Tongue (tissue), 2 donors: ENCODE results near the gene AFF1. TPM values are rescaled to one million over a fixed set of nuclear protein-coding genes. Genes with fewer than 3 reads are reported as not detected.
A peak's percentile ranks its signal among the peaks of the same experiment; 100 is the strongest.

Source experiments
- DNase-seq: peaks from one replicate; pipeline ENCODE4 v3.0.0-alpha.2; 2015
- total RNA-seq: library from RNA; depleted of rRNA; stranded (reverse); fragments of >200 nt; gene quantifications from one replicate; pipeline ENCODE4 v1.2.3, GENCODE V29; 2014

Gene AFF1, protein sequence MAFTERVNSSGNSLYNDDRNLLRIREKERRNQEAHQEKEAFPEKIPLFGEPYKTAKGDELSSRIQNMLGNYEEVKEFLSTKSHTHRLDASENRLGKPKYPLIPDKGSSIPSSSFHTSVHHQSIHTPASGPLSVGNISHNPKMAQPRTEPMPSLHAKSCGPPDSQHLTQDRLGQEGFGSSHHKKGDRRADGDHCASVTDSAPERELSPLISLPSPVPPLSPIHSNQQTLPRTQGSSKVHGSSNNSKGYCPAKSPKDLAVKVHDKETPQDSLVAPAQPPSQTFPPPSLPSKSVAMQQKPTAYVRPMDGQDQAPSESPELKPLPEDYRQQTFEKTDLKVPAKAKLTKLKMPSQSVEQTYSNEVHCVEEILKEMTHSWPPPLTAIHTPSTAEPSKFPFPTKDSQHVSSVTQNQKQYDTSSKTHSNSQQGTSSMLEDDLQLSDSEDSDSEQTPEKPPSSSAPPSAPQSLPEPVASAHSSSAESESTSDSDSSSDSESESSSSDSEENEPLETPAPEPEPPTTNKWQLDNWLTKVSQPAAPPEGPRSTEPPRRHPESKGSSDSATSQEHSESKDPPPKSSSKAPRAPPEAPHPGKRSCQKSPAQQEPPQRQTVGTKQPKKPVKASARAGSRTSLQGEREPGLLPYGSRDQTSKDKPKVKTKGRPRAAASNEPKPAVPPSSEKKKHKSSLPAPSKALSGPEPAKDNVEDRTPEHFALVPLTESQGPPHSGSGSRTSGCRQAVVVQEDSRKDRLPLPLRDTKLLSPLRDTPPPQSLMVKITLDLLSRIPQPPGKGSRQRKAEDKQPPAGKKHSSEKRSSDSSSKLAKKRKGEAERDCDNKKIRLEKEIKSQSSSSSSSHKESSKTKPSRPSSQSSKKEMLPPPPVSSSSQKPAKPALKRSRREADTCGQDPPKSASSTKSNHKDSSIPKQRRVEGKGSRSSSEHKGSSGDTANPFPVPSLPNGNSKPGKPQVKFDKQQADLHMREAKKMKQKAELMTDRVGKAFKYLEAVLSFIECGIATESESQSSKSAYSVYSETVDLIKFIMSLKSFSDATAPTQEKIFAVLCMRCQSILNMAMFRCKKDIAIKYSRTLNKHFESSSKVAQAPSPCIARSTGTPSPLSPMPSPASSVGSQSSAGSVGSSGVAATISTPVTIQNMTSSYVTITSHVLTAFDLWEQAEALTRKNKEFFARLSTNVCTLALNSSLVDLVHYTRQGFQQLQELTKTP
- 41.1 TPM for total RNA-seq

DNA sequence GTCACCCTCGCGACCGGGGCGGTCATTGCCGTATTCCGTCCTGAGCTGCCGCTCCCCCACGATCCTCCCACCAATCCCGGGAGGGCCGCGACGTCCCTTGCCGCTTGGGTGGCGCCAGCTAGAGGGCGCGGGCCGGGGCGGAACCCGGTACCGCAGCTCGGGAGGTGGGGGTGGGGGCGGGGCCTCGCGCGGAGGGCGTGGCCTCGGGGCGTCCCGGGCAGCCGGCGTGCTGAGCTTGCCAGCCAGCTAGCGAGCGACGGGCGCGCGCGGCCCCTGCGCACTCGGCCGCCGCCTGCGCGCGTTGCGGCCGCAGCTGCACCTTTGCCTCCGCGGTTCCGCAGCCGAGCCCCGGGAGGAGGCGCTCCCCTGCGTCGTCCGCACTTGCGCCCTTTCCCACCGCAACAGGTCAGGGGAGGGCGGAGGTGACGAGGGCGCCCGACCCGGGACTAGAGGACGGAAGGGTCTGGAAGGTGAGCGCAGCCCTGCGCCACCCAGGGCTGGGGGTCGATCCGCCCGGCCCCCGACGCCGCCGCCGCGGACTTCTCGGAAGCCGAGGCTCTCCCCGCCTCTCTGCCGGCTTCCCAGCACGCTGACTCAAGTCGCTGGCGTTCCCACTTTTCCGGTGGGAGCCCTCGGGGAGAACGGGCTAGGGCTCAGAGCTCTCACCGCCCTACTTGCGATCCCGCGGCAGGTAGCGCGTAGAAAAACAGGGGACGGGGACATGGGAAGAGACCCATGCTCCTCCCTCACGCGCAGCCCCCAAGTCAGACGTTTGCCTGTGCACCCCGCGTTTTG, at the start of gene AFF1:
Gene AFF1, plus strand, starts transcription at position 241 of the 795 bp plus-strand sequence. CDS start 13,523 bp downstream, outside the sequence.
- peak; percentile 90 for DNase-seq

DNA sequence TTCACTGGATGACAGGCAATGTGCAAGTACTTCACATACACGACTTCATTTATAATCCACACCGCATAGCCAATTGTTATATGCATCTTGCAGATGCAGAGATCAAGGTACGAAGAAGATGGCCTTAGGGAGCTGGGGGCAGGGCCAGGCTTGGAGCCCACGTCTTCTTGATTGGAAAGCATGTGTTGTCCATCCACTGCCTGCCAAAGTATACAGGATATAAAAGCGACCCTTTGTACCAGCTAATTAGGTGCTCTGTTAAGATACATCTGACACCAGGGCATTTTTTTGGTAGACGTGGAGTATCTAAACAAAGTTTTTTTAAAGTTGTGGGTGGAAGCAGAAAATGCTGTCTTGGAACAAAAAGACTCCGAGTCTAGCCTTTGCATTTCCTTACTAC, 44.0 kb upstream of the AFF1 start:
- peak; percentile 10 for DNase-seq

DNA sequence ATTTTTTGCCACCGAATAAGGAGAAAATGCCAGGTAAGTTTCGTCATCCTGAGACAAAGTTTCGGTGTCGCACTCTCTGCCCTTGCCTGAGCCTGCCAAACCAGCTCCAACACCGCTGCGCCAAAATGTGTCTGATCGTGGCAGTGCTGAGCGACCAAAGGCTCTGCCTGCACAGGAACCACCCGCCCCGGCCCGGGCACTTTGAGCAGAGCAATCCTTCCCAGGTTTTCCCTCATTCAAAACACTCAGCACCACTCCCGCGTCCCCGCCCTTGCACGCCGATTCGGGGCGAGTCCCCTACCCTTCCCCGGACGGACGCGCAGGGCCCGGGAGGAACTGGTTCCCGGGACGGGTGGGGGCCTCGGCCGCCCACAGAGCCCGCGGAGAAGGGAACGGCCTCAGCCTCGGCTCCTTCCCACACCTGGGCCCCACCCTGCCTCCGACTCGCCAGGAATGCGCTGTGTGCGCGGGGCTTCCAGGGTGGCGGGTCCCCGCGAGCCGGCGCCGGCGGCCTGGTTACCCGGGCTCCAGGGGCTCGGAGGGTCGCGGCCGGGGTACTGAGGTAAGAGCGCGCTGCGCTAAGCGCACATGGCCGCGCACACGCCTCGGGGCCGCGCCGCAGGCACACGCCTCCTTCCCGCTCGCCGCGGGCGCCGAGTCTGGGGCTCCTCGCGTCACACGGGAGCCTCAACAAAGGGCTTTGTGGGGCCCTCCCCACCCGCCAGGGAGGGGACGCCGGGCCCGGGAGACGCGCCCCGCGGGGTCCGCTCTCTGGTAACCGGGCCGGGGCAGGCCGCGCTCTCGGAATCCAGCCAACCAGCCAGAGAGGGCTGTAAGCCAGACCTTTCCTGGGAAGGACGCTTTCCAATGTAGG, 42.8 kb upstream of the AFF1 start, which contains the start of gene C4orf36:
Gene C4orf36, minus strand, starts transcription at position 661 of the 874 bp plus-strand sequence. CDS start 902 bp downstream, outside the sequence.
- DNase-seq: peak; percentile 78

DNA sequence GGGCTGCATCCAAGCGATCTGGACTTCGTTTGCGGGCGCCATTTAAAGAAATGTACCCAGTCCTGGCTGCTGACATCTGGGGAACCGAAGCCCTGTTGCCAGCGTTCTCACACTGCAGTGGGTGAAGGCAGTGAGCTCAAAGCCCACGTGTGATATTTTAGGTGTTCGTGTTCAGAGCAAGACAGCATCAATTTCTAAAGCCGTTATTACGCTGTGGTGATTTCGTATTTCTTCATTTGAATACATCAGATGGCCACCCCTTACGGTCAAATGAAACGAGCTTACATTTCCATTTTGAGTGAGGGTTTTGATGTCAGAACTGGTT, 42.2 kb upstream of the AFF1 start:
- no peak for DNase-seq

DNA sequence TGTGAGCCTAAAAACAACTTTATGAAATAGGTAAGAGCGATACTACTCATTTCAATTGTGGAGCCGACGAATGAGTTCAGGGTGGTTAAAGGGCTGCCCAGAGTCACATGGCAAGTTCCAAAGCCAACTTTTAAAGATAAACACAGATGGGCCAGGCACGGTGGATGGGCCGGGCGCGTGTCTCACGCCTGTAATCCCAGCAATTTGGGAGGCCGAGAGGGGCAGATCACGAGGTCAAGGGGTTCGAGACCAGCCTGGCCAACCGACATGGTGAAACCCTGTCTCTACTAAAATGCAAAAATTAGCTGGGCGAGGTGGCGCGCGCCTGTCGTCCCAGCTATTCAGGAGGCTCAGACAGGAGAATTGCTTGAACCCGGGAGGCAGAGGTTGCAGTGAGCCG, 41.7 kb upstream of the AFF1 start:
- DNase-seq: peak; percentile 7

DNA sequence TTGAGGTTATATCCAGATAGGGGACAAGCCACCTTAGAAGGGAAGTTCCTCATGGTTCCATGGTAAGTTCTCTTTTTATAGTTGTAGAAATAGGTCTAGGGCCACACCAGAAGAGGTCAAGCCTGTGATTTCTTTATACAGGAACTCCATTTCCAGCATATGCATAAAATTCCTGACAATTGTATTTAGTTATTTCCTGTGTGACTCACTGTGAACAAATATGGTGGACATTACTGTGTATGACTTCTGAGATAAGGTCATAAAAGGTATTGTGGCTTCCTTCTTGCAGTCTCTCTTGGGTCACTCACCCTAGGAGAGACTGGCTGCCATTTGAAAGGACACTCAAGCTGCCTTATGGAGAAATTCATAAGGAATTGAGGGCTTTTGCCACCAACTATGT, 40.4 kb upstream of the AFF1 start:
- no peak for DNase-seq

DNA sequence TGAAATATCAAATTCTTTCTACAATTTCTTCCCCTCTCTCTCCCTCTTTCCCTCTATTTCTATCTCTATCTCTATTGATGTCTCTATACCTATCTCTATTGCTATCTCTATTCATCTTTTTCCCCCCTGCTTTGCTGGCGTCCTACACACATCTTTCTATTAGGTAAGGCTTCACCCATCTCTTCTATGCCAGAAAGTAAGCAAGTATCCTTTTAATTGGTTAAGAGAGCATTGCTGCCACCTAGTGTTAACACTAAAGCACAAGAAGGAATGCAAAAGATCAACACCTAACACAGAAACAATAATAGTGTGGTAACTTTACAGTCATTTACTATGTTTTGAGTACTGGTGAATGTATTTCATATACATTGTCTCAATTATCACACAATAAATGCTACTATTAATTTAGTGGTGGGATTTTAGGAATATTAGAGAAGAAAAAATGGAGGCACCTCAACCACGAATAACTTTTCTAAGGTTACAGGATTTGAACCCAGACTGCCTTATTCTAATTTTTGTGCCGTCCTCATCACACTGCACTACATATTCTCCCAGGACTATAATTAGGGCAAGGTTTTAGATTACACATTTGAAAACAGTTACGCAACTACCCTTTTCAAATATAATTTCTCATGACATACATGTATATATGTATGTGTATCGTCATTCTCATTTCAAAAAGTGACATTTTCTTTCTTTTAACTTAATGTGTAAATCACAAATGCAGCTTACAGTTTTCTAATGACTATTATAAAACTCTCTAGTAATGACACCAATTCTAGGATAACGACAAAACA, 38.9 kb upstream of the AFF1 start:
- peak; percentile 85 for DNase-seq

DNA sequence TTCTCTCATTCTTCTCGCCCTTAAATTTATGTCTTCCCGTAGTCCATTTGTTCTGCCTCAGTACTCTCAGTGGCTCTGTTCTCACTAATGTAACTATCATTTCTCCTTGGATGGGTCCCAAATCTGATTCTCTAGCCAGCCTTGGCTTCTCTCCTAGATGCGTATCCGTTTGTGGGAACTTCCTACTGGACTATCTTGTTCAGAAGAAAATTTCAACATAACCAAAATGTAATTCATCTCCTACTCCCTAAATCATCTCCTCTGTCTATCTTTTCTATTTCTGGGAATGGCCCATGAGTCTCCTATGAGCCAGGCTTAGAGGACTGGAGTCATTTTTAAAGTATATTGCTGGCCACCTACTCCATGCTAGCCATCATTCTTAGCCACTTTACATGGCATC, 38.2 kb upstream of the AFF1 start:
- DNase-seq: no peak

DNA sequence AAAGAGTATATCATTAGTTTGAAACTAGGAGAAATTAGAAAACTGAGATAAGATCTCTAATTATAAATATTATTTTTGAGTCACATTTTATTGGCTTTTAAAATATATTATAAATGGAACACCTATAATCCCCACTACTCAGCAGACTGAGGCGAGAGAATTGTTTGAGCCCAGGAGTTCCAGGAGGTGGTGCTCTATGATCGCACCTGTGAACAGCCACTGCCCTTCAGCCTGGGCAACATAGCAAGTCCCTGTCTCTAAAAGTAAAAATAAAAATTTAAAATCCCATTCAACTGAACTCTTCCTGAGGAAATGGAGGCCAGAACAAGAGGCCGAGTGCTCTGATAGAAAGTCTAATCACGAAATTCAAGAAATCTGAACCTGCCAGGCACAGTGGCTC, 36.2 kb upstream of the AFF1 start:
- DNase-seq: no peak

DNA sequence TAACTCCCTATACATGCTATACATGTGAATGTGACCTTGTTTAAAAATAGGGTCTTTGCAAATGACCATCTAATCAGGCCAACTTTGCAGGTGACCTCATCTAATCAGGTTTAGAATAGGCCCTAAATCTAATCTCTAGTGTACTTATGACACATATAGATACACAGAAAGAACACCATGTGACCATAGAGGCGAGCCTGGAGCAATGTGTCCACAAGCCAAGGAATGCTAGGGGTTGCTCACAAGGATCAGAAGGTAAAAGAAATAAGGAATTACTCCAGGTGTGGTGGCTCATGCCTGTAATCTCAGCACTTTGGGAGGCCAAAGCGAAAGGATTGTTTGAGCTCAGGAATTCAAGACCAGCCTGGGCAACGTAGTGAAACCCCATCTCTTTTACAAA, 32.9 kb upstream of the AFF1 start:
- no peak for DNase-seq

DNA sequence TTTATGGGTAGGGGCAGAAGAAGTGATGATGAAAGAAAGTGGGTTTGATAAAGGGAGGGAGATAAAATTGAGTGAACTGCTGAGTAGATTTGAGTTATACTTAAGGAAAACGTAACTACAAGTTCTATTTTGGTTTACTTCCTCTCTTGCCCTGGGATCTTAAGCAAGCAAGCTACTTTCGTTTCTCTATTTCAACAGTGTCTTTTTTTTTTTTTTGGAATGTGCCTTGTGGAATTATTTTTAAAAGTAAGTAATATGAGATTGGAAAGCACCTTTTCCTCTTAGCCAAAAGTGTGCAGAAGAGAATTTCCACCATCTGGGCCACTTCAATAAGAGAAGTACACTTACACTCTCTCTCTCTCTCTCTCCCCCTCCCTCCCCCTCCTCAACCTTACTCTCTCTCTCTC, 26.6 kb upstream of the AFF1 start:
- peak; percentile 24 for DNase-seq

DNA sequence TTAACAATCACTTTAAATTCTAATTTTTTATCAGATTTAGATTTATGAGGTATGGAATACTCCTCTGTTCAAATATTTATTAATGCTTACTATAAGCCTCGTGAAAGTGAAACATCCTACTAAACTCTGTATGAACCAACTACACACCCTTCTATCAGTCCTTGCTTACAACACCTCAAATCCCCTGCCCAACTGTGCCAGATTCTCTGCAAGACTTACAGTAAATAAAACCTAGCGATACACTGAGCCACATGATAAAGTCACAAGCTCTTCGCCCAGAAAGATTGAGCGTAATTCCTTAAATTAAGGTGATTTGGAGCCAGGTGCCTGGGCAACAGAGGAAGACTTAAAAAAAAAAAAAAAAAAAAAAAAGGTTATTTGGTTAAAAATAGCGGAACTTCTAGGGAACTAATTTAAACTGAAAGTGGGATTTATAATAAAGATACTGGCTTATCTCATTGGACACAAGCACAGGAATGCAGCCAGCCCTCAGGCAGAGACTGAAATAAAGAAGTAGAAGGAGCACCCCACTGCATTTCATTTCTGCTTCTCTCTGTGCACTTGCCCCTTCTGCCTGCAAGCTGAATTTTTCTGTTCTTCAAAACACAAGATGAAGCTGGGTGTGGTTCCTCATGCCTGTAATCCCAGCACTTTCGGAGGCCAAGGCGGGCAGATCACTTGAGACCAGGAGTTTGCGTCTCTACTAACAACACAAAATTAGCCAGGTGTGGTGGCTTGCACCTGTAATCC, 25.1 kb upstream of the AFF1 start:
- DNase-seq: no peak

DNA sequence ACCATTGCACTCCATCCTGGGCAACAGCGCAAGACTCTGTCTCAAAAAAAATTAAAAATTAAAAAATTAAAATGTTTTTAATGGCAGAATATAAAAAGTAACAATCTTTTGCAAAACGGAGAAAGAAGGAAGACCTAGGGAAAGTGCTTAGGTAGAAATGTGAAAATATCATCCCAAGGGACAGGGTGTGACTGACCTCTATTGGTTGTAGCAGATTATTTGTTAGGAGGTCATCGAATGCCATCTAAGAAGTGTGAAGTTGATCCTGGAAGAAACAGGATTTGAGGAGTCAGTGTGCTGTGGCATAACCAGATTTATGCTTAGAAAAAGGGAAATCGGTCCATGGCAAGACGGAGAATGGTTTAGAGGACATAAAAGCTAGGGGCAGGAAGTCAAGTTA, 24.4 kb upstream of the AFF1 start:
- no peak for DNase-seq

DNA sequence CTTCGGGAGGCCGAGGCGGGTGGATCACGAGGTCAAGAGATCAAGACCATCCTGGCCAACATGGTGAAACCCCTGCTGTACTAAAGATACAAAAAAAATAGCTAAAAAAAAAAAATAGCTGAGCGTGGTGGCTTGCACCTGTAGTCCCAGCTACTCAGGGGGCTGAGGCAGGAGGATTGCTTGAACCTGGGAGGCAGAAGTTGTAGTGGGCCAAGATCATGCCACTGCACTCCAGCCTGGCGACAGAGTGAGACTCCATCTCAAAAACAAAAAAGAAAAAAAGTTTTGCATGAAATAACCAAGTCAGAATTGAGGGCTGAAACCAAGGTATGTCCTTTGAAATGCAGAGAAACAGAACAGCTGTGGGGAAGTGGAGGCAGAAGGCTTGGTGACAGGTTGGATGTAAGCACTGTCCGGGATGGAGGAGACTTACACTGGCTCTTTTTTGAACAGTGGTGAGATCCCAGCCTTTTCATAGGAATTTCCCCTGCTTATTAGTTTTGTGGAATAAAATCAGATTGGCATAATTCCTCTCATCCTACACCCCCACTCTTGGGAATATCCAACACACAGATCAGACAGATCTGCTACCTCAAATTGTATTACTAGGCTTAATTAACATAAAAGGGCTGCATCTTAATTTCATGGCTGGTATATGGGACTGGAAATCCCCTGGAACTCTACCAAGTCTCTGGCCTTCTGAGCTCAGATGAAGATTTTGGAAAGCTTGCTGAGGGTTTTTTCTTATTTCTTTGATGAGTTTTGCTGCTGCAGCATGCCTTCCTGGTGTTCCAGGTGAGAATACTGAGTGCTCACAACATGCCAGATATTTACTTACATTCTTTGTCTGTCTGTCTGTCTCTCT, 23.8 kb upstream of the AFF1 start:
- DNase-seq: no peak

DNA sequence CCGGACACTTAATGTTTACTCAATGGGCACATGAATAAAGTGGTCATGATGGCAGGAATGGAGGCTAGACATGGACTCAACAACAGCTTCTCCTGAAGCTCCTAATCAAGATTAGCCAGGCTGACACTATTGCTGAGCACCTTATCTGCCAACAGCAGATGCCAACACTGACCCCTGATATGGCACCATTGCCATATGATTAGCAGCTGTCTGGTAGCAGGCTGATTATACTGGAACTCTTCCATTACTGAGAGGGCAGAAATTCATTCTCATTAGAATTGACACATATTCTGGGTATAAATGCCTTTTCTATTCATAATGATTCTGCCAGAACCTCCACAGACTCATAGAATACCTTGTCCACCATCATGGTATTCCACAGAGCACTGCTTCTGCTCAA, 18.4 kb upstream of the AFF1 start:
- no peak for DNase-seq

DNA sequence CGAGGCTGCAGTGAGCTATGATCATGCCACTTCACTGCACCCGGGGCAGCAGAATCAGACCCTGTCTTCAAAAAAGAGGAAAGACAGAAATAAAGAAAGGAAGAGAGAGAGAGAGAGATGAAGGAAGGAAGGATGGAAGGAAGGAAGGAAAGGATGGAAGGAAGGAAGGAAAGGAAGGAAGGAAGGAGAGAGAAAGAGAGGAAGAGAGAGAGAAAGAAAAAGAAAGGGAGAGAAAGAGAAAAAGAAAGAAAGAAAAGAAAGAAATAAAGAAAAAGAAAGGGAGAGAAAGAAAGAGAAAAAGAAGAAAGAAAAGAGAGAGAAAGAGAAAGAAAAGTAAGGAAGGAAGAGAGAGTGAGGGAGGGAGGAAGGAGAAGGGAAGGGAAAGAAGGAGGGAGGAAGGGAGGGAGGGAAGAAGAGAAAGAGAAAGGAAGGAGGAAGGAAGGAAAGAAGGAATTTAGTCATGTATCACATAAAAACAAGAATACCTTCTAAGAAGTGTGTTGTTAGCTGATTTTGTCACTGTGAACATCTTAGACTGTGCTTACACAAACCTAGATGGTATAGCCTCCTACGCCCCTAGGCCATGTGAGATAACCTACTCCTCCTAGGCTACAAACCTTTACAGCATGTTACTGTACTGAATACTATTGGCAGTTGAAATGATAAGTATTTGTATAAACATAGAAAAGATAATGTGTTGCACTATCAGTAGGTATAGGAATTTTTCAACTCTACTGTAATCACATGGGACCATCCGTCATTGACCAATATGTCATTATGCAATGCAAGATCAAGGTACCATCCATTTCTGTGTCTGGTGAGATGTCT, 17.4 kb upstream of the AFF1 start:
- DNase-seq: no peak

DNA sequence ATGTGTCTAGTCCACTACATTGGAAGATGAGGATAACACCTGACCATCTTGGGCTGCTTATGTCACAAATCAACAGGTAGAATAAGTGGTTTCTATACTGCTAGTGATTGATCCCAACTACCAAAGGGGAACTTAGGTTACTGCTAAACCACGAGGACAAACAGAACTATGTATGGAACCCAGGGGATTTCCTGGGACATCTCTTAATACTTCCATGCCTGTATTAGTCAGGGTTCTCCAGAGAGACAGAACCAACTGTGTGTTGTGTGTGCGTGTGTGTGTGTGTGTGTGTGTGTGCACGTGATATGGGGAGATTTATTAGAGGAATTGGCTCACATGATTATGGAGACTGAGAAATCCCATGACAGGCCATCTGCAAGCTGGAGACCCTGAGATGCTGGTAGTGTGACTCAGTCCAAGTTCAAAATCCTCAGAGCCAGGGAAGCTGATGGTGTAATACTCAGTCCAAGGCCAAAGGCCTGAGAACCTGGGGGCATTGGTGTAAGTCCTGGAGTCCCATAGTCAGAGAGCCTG, 16.2 kb upstream of the AFF1 start:
- DNase-seq: no peak
